ENCODE measurements around the gene GRM3.

GRCh38 chr7:86792260-86792659 is 148.6 kb downstream of the GRM3 start:
- TF ChIP-seq CTCF (IDR thresholded peaks at IDR 0.05; ENCODE audit: insufficient read depth, low read length) (no peak), POLR2AphosphoS5 (IDR thresholded peaks at IDR 0.05; ENCODE audit: low read depth) (no peak), GABPA (IDR thresholded peaks at IDR 0.05; ENCODE audit: low read depth) (no peak), SPI1 (IDR thresholded peaks at IDR 0.05; ENCODE audit: borderline replicate concordance, low read depth) (no peak)
- TF ChIP-seq, protein P1, sequence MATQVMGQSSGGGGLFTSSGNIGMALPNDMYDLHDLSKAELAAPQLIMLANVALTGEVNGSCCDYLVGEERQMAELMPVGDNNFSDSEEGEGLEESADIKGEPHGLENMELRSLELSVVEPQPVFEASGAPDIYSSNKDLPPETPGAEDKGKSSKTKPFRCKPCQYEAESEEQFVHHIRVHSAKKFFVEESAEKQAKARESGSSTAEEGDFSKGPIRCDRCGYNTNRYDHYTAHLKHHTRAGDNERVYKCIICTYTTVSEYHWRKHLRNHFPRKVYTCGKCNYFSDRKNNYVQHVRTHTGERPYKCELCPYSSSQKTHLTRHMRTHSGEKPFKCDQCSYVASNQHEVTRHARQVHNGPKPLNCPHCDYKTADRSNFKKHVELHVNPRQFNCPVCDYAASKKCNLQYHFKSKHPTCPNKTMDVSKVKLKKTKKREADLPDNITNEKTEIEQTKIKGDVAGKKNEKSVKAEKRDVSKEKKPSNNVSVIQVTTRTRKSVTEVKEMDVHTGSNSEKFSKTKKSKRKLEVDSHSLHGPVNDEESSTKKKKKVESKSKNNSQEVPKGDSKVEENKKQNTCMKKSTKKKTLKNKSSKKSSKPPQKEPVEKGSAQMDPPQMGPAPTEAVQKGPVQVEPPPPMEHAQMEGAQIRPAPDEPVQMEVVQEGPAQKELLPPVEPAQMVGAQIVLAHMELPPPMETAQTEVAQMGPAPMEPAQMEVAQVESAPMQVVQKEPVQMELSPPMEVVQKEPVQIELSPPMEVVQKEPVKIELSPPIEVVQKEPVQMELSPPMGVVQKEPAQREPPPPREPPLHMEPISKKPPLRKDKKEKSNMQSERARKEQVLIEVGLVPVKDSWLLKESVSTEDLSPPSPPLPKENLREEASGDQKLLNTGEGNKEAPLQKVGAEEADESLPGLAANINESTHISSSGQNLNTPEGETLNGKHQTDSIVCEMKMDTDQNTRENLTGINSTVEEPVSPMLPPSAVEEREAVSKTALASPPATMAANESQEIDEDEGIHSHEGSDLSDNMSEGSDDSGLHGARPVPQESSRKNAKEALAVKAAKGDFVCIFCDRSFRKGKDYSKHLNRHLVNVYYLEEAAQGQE (IDR thresholded peaks at IDR 0.05; ENCODE audit: insufficient replicate concordance, low read depth) = no peak
